Parathyroid adenoma (tissue), 2 donors: Measurements from ENCODE around the gene RMRP.
A peak's percentile ranks its signal among the peaks of the same experiment; 100 is the strongest.
"Not testable (repeated sequence)": the region's sequence is repeated elsewhere in the genome, so short reads cannot be mapped to it uniquely, and the experiment has no call there.

Experiments used
- H2AFZ ChIP-seq: fragments of 300-600 bp; sonication (generic); one replicate; pipeline ENCODE4 v1.7.0; 2017; ENCODE audit warnings: antibody characterized with exemption, mild to moderate bottlenecking
- H3K27ac ChIP-seq: fragments of 300-600 bp; sonication (generic); one replicate; pipeline ENCODE4 v1.7.0; 2017
- H3K27me3 ChIP-seq: fragments of 300-600 bp; sonication (generic); one replicate; pipeline ENCODE4 v1.7.0; 2017; ENCODE audit warnings: low read length; ENCODE audit not compliant: control insufficient read depth, insufficient read depth
- H3K36me3 ChIP-seq: fragments of 300-600 bp; sonication (generic); one replicate; pipeline ENCODE4 v1.7.0; 2017; ENCODE audit warnings: low read length; ENCODE audit not compliant: control insufficient read depth, insufficient read depth
- H3K4me1 ChIP-seq: fragments of 300-600 bp; sonication (generic); one replicate; pipeline ENCODE4 v1.7.0; 2017; ENCODE audit warnings: control low read depth
- H3K4me2 ChIP-seq: fragments of 300-600 bp; sonication (generic); one replicate; pipeline ENCODE4 v1.7.0; 2017; ENCODE audit warnings: low read length
- H3K4me3 ChIP-seq: fragments of 300-600 bp; sonication (generic); one replicate; pipeline ENCODE4 v1.7.0; 2017; ENCODE audit warnings: low read depth, low read length
- H3K79me2 ChIP-seq: fragments of 300-600 bp; sonication (generic); one replicate; pipeline ENCODE4 v1.7.0; 2017; ENCODE audit warnings: control low read depth
- H3K9ac ChIP-seq: fragments of 300-600 bp; sonication (generic); one replicate; pipeline ENCODE4 v1.7.0; 2017; ENCODE audit warnings: mild to moderate bottlenecking
- H3K9me3 ChIP-seq: fragments of 300-600 bp; sonication (generic); one replicate; pipeline ENCODE4 v1.7.0; 2017; ENCODE audit warnings: low read length; ENCODE audit not compliant: control insufficient read depth
- CTCF ChIP-seq: fragments of 300-600 bp; sonication (generic); IDR thresholded peaks from one replicate; pipeline ENCODE4 v1.7.0; 2017; ENCODE audit warnings: antibody characterized with exemption, mild to moderate bottlenecking
- donor health status: primary hyperparathyroidism.

RMRP gene

GRCh38 chr9:35650341-35651158 lies 7.3 kb downstream of the RMRP start, which contains the start of gene SIT1:
Gene SIT1 (minus strand): TSS chr9:35650931. CDS start chr9:35650853, 78 bp downstream.
- Histone ChIP-seq H3K79me2 (no peaks in the 10 kb centered on the region), H3K27ac (no peak within 1 kb of the TSS), H3K9me3 (no peaks in the 10 kb centered on the region), H3K4me2 (no peak within 1 kb of the TSS), H3K4me1 (peaks cover 3% of the 10 kb centered on the region), H3K27me3 (no peaks in the 10 kb centered on the region), H3K4me3 (no peak within 1 kb of the TSS), H3K36me3 (no peaks in the 10 kb centered on the region), H3K9ac (no peak within 1 kb of the TSS), H2AFZ (no peak within 1 kb of the TSS)
- TF ChIP-seq CTCF: no peak

- Histone ChIP-seq H3K4me3 (no peak overlapping the region), H3K36me3 (no peaks in the 10 kb centered on the region), H3K4me1 (peaks cover 3% of the 10 kb centered on the region), H3K9ac (no peak overlapping the region), H3K9me3 (no peaks in the 10 kb centered on the region), H2AFZ (no peak overlapping the region), H3K79me2 (no peaks in the 10 kb centered on the region), H3K27me3 (no peaks in the 10 kb centered on the region), H3K27ac (no peak overlapping the region), H3K4me2 (no peak overlapping the region)
- TF ChIP-seq CTCF: no peak
Observed at GRCh38 chr9:35649431-35650340, 8.1 kb downstream of the RMRP start.

GRCh38 chr9:35646533-35647265 lies 11.1 kb downstream of the RMRP start:
- Histone ChIP-seq H3K36me3 (no peaks in the 10 kb centered on the region), H3K4me3 (peak overlapping the region; percentile 97), H3K9ac (peak overlapping the region; percentile 21), H3K79me2 (no peaks in the 10 kb centered on the region), H3K4me2 (peak overlapping the region; percentile 94), H2AFZ (peak overlapping the region; percentile 90), H3K27me3 (no peaks in the 10 kb centered on the region), H3K9me3 (no peaks in the 10 kb centered on the region), H3K4me1 (peaks cover 3% of the 10 kb centered on the region), H3K27ac (peak overlapping the region; percentile 71)
- peak; percentile 79 for TF ChIP-seq CTCF

GRCh38 chr9:35646153-35646532 lies 11.7 kb downstream of the RMRP start:
- peak overlapping the region; percentile 97 for H3K4me3 ChIP-seq
- H3K9me3 ChIP-seq: no peaks in the 10 kb centered on the region
- H3K27me3 ChIP-seq: no peaks in the 10 kb centered on the region
- TF ChIP-seq CTCF: no peak
- peak overlapping the region; percentile 71 for H3K27ac ChIP-seq
- peak overlapping the region; percentile 90 for H2AFZ ChIP-seq
- H3K4me1 ChIP-seq: peaks cover 3% of the 10 kb centered on the region
- H3K9ac ChIP-seq: peak overlapping the region; percentile 21
- peak overlapping the region; percentile 94 for H3K4me2 ChIP-seq
- H3K36me3 ChIP-seq: no peaks in the 10 kb centered on the region
- H3K79me2 ChIP-seq: no peaks in the 10 kb centered on the region

GRCh38 chr9:35645736-35646135 lies 12.1 kb downstream of the RMRP start:
- not testable (repeated sequence) for H3K4me1 ChIP-seq, H3K27ac ChIP-seq, H3K36me3 ChIP-seq, H3K27me3 ChIP-seq, H3K9ac ChIP-seq, H3K79me2 ChIP-seq, H3K9me3 ChIP-seq
- H3K4me3 ChIP-seq: peak overlapping the region; percentile 97
- peak overlapping the region; percentile 90 for H2AFZ ChIP-seq
- peak overlapping the region; percentile 94 for H3K4me2 ChIP-seq
